ENCODE results near the gene SBK3.

Gene SBK3

GRCh38 chr19:55494172-55494761, 51.1 kb downstream of the SBK3 start:
- DNase-seq (ENCODE audit: low read depth): peak; percentile 73
- H3K4me3 ChIP-seq (ENCODE audit: low read depth, low read length): peak overlapping the region; percentile 42

DNA sequence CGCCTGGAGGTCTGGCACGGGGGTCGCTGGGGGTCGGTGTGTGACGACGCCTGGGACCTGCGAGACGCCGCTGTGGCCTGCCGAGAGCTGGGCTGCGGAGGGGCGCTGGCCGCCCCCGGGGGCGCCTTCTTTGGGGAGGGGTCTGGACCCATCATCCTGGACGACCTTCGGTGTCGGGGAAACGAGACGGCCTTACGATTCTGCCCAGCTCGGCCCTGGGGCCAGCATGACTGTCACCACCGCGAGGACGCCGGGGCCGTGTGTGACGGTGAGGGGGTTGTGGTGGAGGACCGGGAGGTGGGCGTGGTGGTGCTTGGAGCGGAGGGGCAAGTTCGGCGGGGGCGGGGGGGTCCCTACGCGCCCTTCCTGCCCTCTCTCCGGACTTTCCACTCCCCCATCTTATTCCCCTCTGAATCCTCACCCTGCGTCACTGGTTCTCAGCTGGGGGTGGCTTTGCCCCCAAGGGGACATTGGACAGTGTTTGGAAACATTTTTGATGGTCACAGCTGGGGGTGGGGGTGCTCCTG, 51.6 kb downstream of the SBK3 start:
- DNase-seq (ENCODE audit: low read depth): no peak
- H3K4me3 ChIP-seq (ENCODE audit: low read depth, low read length): peak overlapping the region; percentile 42

- H3K4me3 ChIP-seq (ENCODE audit: low read depth, low read length): peak overlapping the region; percentile 42
- DNase-seq (ENCODE audit: low read depth): no peak
These were observed 52.2 kb downstream of the SBK3 start for GRCh38 chr19:55493052-55493644.

GRCh38 chr19:55492362-55492944, 52.9 kb downstream of the SBK3 start:
- DNase-seq (ENCODE audit: low read depth): no peak
- no peak overlapping the region for H3K4me3 ChIP-seq (ENCODE audit: low read depth, low read length)

DNA sequence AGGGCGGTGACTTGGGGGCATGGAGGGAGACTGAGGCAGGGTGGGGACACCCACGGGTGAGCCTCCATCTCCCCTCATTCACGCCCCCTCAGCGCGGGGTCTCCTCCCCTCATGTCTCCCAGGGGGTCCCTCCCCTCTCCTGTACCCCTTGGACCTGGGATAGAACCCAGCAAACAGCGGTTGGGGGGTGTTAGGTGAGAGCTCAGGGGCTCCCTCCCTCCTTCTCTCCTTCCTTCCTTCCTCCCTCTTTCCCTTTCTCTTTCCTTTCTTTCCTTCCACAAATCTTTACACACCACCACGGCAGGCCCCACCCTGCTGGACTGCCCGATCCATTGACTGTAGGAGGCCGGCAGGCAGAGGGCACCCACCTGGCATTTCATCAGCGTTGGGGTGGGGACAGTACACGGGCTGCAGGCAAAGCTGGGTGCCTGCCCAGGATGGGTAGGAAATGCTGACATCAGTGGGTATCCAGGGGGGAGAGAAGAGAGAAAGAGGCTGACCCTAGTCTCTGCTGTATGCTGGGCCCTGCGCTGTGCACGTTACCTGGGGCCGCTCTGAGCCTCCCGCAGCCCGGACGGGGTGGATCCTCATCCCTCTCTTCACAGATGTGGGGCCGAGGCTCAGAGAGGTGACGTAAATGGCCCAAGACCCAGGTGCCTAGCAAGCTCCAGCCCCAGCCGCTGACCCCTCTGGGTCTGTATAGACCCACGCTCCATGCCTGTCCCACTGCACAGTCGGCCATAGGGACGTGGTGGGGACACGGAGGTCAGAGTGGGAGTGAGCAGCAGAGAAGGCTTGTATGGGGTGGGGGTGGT, 53.6 kb downstream of the SBK3 start:
- H3K4me3 ChIP-seq (ENCODE audit: low read depth, low read length): no peak overlapping the region
- no peak for DNase-seq (ENCODE audit: low read depth)
